ENCODE results near the gene C9orf153. TPM values are rescaled to one million over a fixed set of nuclear protein-coding genes. Genes with fewer than 3 reads are reported as not detected.

Gene C9orf153
- total RNA-seq, 4 donors from 2014 or later = 0.66 to 2.9 (median 1.2) TPM

DNA sequence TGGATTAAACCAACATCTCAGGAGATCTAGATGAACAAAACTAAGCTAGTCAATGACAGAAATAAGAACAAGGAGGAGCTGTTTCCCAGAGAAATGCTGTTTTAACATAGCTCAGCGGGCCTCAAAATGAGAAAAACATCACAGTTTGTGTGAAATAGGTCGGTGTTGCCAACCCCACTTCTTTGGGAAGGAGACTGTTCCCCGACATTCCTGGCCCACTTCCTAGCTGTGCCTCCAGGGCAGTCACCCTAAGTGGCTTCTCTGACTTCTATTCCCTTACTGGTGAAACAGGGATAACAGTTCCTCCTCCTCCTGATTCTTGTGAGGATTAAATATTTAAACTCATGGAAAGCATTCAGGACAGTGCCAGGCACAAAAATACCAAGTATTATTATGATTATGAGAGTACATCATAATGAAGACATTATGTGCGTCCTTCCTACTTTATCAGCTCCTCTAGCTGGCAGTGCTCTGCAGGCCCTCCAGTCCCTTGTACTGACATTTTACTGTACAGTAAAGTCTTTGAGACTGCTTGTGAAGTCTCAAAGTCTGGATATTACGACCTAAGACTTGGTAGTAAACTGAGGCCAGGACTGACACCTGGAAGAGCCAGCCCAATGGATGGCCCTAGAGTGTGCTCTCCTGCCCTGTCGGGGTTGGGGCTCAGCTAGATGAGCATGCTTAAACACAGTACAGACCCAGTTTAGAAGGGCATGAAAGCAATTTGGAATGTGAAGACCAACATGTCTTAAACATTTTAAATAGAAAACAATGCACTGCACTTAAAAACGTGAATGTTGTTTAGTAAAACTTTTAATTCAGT is 15.6 kb upstream of the C9orf153 start:
- H3K9me3 ChIP-seq = no peaks in the 10 kb centered on the region
- H3K4me3 ChIP-seq = no peak overlapping the region
- H3K27me3 ChIP-seq = no peaks in the 10 kb centered on the region
- peaks cover 0 to 32% (median 4%) of the 10 kb centered on the region in 3 donors for H3K36me3 ChIP-seq
- peak overlapping the region in 2 of 4 donors; percentile 29 to 40 for H3K27ac ChIP-seq
- peaks cover 0 to 51% (median 6%) of the 10 kb centered on the region in 4 donors for H3K4me1 ChIP-seq
- TF ChIP-seq, protein P1, sequence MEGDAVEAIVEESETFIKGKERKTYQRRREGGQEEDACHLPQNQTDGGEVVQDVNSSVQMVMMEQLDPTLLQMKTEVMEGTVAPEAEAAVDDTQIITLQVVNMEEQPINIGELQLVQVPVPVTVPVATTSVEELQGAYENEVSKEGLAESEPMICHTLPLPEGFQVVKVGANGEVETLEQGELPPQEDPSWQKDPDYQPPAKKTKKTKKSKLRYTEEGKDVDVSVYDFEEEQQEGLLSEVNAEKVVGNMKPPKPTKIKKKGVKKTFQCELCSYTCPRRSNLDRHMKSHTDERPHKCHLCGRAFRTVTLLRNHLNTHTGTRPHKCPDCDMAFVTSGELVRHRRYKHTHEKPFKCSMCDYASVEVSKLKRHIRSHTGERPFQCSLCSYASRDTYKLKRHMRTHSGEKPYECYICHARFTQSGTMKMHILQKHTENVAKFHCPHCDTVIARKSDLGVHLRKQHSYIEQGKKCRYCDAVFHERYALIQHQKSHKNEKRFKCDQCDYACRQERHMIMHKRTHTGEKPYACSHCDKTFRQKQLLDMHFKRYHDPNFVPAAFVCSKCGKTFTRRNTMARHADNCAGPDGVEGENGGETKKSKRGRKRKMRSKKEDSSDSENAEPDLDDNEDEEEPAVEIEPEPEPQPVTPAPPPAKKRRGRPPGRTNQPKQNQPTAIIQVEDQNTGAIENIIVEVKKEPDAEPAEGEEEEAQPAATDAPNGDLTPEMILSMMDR (IDR thresholded peaks at IDR 0.05) = no peak
- TF ChIP-seq EP300 (IDR thresholded peaks at IDR 0.05) (no peak), POLR2A (IDR thresholded peaks at IDR 0.05) (no peak)
- DNase-seq (ENCODE audit: low spot score in 2 of 2) = no peak
- 44 to 49% methylated on average over 7 of the region's 7 CpGs for WGBS, 2 donors

DNA sequence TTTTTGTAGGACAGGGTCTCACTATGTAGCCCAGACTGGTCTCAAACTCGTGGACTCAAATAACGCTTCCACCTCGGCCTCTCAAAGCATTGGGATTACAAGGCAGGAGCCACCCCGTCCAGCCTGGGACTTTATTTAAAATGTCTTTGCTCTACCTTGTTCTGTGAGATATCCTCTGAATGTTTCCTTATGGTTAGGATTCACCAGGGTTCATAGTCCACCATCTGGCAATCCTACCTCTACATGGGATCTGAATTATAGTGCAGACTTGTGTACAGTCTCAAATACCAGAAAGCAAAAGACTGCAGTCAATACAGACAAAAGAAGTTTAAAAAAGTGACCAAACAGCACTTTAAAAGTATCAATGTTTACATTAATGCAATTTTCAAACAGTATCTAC is 12.8 kb upstream of the C9orf153 start:
- no peaks in the 10 kb centered on the region for H3K27me3 ChIP-seq
- no peak overlapping the region for H3K27ac ChIP-seq
- no peak for DNase-seq (ENCODE audit: low spot score in 2 of 2)
- peaks cover 0 to 28% (median 0%) of the 10 kb centered on the region in 4 donors for H3K4me1 ChIP-seq
- H3K36me3 ChIP-seq = peaks cover 0 to 49% (median 8%) of the 10 kb centered on the region in 3 donors
- WGBS, 2 donors = 89 to 92% methylated on average over 4 of the region's 4 CpGs
- no peak overlapping the region for H3K4me3 ChIP-seq
- H3K9me3 ChIP-seq = no peaks in the 10 kb centered on the region
- TF ChIP-seq, protein P1 (IDR thresholded peaks at IDR 0.05) = no peak
- TF ChIP-seq POLR2A (IDR thresholded peaks at IDR 0.05) (no peak), EP300 (IDR thresholded peaks at IDR 0.05) (no peak)

DNA sequence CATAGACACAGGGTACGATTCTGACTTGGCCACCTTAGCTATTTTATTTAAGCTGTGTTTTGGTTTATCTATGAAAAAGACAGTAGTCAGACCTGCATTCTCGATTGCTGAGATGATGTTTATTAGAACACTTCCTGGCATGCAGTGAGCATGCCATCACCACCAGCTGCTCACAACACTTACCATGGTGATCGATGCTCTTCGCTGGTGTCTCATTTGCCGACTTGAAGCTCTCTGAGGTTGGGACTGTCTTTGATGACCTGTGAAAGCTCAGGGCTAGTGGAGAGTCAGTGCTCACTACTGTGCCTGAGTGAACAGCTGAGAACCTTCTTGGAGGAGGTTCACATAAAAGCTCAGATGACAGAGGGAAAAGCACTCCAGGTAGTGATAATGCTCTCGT is 4.4 kb upstream of the C9orf153 start:
- Histone ChIP-seq H3K4me3 (no peak overlapping the region), H3K27me3 (no peaks in the 10 kb centered on the region), H3K9me3 (no peaks in the 10 kb centered on the region), H3K36me3 (peaks cover 0 to 83% (median 12%) of the 10 kb centered on the region in 3 donors), H3K4me1 (peaks cover 0 to 4% (median 2%) of the 10 kb centered on the region in 4 donors), H3K27ac (no peak overlapping the region)
- no peak for TF ChIP-seq EP300 (IDR thresholded peaks at IDR 0.05)
- TF ChIP-seq, protein P1 (IDR thresholded peaks at IDR 0.05) = no peak
- TF ChIP-seq POLR2A (IDR thresholded peaks at IDR 0.05) = no peak
- 91 to 97% methylated on average over 6 of the region's 6 CpGs for WGBS, 2 donors
- DNase-seq (ENCODE audit: low spot score in 2 of 2) = no peak

DNA sequence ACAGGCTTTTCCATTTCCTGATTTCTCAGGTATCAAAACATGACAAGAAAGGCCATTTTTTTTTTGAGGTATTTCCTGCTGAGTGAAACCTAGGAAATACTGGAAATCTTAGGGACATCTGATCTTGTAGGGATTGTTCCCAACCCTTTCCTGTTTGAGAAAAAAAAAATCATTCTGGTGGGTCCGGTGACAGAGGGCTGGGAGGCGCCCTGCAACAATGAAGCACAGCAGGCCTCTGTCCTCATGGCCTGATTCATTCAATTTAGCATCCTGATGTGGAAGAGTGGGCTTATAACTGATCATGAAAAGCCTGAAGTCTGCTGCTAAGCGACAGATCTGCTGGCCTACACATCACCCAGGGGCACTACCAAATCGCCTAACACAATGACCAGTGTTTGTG is 3.0 kb upstream of the C9orf153 start:
- Histone ChIP-seq H3K27ac (no peak overlapping the region), H3K9me3 (no peaks in the 10 kb centered on the region), H3K4me1 (peaks cover 0 to 4% (median 2%) of the 10 kb centered on the region in 4 donors), H3K36me3 (peaks cover 0 to 70% (median 7%) of the 10 kb centered on the region in 3 donors), H3K4me3 (no peak overlapping the region), H3K27me3 (no peaks in the 10 kb centered on the region)
- 62 to 70% methylated on average over 4 of the region's 4 CpGs for WGBS, 2 donors
- no peak for DNase-seq (ENCODE audit: low spot score in 2 of 2)
- TF ChIP-seq, protein P1 (IDR thresholded peaks at IDR 0.05) = no peak
- TF ChIP-seq POLR2A (IDR thresholded peaks at IDR 0.05) (no peak), EP300 (IDR thresholded peaks at IDR 0.05) (no peak)

DNA sequence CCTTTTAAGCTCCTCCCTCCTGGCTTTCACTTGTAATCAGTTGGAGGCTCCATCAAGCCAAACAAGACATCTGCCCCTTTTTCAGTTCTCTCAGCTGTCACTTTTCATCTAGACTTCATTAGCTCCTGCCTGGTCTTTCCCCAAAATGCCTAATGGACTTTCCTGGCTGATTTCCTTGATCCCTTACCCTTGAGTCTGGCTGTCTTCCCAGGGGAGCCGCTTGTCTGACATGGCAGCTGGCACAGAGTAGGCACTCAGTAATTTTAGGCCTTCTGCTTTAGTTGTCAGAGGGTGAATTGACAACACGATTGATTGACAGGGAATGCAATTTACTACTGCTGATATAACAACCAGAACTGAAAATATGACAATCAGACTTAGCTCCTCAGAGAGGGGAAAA is 2.1 kb downstream of the C9orf153 start:
- Histone ChIP-seq H3K27ac (no peak overlapping the region), H3K4me3 (no peak overlapping the region), H3K9me3 (peaks cover 0 to 6% (median 0%) of the 10 kb centered on the region in 4 donors), H3K27me3 (no peaks in the 10 kb centered on the region), H3K36me3 (peaks cover 0 to 37% (median 0%) of the 10 kb centered on the region in 3 donors), H3K4me1 (no peaks in the 10 kb centered on the region)
- no peak for TF ChIP-seq POLR2A (IDR thresholded peaks at IDR 0.05)
- no peak for TF ChIP-seq EP300 (IDR thresholded peaks at IDR 0.05)
- TF ChIP-seq, protein P1 (IDR thresholded peaks at IDR 0.05) = no peak
- no peak for DNase-seq (ENCODE audit: low spot score in 2 of 2)
- WGBS, 2 donors = 81 to 89% methylated on average over 2 of the region's 2 CpGs

Measured in tibial nerve (tissue), 4 donors.